Inflammatory macrophage (primary cell): ENCODE results near the gene BHLHE40.

ENCODE experiments used
- DNase-seq, 2 donors: peaks; one replicate each; pipeline ENCODE4 v3.0.0-alpha.2; 2020 to 2022

Gene BHLHE40

DNA sequence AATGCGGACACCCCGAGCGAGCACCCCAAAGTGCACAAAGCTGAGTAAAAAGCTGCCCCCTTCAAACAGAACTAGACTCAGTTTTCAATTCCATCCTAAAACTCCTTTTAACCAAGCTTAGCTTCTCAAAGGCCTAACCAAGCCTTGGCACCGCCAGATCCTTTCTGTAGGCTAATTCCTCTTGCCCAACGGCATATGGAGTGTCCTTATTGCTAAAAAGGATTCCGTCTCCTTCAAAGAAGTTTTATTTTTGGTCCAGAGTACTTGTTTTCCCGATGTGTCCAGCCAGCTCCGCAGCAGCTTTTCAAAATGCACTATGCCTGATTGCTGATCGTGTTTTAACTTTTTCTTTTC lies 5.3 kb downstream of the BHLHE40 start:
- no peak for DNase-seq

DNA sequence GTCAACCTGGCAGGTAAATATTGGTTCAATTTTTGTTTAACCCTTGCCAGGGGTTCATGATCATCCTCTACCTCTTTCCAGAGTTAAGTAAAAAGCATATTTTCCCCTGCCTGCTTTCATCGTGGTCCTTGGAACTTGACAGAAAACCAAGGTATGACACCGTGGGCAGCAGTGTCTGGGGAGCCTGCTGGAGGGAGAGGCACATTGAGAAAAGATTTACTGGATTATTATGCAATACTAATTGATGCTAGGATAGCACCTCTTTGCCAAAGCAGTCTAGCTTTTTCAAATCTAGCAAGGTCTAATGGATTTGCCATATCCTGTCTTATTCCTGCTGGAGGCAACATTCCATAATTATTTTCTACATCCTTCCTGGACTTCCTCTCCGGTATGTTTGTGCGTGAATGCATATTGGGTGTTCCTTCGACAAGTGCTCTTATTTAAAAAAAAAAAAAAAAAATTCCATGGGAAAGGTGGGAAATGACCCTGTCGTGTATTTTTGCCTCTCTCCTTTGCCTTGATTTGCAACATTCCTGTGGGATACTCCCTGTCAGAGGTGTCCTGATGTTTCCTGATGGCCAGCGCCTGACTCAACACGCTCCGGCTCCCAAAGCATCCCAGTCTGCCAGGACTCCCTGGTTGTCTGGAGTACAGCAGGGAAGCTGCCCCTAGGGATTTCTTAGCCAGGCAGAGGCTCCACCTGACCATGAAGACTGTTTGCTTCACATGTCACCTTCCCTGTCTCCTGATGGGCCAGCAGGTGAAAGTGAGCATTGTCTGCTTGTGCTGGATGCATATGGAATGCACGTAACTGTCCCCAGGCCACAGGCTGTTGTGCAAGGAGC lies 6.3 kb downstream of the BHLHE40 start:
- DNase-seq: peak in 1 of 2 donors; percentile 51

DNA sequence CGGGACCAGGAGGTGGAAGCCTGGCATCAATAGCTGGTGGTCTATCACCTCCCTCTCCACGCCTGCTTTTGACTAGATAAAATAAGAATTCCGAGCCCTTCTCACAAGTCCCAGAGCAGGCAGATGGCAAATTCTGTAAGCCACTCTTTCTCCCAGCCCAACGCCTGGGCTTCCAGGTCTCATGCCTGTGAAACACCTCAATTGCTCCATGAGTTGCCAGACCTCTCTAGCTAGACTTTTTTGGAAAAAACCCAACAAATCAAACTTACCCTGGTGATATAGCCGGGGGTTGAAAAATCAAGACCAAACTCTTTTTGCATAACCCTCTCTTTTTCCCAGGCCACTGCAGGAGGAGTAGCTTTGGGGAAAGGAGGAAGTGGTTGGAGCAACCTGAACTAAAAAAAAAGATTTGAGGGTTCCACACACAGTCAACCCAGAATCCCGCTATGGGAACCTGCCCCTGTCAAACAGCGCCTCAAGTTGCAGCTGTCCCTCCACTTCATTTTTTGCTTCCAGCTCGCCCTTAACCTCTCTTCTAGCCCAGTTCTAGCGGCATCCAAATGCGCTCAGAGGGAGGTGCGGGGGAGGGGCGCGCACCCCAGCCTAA lies 7.0 kb downstream of the BHLHE40 start:
- peak in 1 of 2 donors; percentile 49 for DNase-seq

DNA sequence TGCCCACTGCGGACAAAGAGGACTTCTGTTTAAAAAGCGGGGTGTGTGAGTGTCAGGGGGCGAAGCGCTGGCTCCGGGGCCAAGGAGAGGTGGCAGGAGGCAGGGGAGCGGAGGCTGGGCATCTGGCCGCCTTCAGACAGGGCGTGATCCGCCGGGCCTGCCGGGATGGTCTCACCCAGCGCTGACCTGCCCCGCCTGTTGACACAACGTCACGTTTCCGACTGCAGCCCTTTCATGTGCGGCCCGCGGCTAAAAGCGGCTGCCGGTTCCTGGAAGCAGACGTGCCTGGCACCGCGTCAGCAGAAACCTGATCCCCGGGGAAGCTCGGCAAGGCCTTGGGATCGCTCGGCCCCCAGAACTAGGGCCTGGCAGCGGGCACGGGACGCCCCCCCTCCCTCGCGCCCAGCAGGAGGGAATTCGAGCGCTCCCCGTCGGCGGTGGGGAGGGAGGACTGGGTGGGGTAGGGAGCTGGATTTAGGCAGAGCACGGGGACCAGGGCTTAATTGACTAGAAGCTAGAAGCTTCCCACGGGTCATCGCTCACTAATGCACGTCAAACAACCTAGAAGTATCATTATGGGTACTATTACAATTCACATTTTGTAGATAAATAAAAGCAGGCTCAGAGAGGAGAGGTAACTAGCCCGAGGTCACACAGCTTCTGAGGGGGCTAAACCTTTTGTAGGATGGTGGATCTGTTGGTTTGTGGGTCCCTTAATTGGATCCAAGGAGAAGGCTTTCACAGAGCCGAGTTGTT lies 7.7 kb downstream of the BHLHE40 start:
- peak; percentile 85 to 92 for DNase-seq

DNA sequence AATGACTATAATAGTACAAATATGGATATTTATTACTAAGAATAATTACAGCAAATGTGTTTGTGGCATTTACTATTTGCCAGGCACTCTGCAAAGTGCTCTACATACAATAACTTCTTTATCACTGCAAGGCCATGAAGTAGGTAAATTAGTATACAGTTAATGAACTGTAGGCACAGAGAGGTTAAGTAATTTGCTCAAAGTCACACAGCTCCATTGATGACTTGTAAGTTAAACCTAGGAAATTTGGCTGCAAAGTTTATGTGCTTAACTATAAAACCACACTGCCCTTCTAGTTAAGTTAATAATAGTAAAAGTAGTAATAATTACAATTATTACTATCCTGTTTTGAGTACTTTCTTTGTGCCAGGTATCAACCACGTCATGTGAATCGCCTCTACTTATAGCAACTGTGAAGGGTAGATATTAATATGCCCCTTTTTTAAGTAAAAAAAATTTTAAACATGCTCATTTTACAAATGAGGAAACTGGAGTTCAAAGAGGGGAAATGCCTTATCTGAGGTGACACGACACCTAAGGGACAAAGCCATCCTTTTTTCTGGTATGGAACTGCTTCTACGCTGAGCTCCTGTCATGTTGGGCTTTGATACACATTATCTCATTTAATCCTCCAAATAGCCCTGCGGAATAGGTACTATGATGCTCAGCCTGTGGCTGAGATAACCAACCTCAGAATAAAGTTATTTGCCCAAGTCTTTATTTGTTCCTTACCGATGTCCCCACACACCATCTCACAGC lies 8.5 kb downstream of the BHLHE40 start:
- no peak for DNase-seq

DNA sequence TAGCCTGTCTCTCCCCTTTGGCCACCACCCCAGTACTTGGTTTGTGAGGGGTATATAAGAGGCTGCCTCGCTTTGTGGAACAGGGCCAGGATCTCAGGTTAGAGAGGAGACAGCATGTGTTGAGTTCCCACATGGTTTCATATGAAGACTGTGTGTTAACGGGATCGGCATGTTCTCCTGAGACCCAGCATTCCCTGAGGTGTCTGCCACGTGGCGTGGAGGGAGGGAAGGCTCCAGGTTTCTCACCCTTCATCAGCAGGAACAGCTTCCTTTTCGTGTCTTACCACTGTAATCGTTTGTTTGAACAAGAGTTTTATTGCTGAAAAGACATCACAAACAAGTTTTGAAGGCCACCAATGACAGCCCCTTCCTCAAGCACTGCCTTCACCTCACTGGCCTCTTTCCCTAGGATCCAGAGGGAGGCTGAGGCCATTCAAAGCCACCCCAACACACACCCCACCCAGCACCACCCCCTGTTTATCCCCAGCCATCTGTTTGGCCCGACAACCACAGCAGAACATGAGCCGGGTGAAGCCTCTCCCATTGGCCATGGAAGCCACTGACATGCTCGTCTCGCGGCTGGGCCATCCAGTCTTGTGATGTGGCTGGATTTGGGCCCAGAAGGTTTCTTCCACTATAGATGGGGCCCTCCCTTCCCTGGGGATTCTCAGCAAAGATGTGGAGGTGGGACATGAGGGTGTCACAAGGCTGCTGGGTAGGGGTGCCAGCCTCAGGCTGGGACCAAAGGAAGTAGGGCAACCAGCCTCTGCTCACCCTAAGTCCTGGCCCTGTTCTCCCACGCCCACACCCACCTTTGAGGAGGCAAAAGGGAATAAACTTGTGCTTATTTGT lies 10.0 kb downstream of the BHLHE40 start:
- DNase-seq: peak; percentile 70 to 89

DNA sequence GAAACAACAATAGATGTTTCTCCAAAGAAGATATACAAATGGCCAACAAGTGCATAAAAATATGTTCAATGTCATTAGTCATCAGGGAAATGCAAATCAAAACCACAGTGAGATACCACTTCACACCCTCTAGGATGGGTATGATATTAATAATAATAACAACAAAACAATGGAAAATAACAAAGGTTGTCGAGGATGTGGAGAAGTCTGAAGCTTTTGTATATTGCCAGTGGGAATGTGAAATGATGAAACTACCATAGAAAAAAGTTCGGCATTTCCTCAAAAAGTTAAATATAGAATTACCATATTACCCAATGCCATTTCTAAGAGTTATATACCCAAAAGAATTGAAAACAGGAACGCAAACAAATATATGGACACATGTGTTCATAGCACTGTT lies 10.8 kb downstream of the BHLHE40 start:
- DNase-seq: peak; percentile 64 to 89

DNA sequence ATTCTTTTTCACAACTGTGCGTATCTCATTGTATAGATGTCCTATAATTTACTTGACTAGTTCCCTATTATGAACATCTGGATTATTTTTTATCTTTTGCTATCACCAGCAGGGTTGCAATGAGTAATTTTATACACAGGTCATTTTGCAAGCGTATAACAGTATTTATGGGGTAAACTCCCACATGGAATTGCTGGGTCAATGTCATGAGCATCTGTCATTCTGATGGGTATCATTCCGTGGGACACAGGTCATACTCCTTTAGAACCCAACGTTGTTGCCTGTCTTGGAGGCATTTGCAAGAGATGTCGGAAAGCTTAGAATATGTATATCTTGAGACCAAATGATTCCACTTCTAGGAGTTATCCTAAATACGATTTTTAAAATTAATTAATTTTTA lies 12.9 kb downstream of the BHLHE40 start:
- no peak for DNase-seq

DNA sequence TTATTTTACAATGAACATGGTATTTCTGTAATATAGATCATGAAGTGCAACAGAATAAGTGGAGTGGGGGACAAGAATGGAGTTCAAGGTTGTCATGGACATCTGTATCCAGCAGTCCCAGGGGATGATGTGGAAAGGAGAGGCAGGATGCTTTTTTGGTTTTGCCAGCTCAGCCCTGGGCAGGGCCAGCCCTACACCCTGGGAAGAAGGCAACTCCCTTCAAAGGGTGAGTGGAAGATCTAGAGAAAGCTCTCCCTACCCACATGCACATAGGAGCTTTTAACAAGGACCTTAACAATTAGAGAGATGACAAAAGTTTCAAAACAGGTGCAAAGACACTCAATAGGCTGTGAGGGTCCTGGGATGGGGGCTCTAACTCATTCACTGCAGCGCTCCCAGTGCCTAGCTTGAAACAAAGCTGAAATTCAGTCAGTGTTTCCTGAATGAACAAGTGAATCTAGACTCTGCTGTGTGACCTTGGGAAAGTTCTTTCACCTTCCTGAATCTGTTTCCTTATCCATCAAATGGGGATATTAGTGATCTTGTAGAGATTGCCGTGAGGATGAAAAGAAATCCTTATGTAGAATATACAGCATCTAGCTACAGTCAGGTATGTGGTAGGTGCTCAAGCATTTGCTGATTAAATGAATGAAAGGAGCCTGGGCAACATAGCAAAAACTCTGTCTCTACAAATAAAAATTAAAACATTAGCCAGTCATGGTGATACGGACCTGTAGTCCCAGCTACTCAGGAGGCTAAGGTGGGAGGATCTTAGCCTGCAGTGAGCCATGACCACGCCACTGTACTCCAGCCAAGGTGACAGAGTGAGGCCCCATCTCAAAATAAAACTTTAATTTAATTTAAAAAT lies 14.3 kb downstream of the BHLHE40 start:
- DNase-seq: no peak

DNA sequence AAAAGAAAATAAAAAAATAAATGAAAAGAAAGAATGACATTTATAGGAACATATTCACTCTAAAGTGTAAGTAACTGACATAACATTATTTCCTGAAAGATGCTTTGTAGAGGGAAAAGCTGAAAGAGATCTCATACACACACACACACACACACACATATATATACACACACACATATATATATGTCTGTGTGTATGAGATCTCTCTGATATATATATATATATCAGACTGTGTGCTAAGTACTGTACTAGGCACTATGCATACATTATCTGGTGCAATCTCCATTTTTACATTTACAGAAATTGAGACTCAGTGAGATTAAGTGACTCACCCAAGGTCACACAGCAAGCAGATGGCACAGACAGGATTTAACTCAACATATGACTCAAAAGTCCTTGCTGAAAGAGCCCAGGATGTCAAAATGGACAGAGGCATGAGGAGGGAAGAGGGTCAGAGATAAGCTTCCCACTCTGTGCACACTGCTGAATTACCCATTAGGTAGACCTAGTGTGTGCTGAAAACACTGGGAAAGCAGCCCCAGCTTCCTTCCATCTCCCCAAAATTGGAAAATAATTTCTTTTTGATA lies 15.0 kb downstream of the BHLHE40 start:
- peak; percentile 76 to 85 for DNase-seq

DNA sequence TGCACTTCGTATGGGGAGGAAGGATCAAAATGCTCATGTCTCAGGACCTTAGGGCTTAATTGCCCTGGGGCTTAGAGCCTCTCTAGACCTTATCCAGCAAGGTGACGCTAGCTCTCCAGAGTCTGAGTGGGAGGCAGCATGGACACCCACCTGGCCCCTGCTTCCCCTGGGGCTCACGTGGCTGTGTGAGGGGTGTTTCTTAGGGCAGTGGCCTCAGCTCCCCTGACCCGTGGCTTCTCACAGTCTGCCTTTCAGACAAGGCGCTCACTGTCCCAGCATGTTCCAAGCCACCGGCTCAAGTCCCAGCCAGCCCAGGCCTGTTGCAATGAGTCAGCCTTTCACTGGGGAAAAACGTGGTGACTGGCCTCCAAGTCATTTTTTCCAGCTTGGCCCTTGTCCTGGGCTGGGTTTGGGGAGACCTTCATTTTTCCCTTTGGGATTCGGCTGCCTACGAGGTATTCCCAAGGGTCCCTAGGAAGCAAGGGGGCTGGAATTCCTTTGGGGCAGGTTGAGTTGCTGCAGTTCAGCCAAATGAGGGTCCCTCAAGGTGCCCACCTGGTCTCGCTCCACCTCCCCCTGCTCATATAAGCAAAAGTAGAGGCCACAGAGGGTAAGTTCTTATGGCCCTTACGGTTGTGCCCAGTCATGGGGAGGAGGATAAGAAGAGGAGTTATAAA lies 15.7 kb downstream of the BHLHE40 start:
- peak in 1 of 2 donors; percentile 75 for DNase-seq

DNA sequence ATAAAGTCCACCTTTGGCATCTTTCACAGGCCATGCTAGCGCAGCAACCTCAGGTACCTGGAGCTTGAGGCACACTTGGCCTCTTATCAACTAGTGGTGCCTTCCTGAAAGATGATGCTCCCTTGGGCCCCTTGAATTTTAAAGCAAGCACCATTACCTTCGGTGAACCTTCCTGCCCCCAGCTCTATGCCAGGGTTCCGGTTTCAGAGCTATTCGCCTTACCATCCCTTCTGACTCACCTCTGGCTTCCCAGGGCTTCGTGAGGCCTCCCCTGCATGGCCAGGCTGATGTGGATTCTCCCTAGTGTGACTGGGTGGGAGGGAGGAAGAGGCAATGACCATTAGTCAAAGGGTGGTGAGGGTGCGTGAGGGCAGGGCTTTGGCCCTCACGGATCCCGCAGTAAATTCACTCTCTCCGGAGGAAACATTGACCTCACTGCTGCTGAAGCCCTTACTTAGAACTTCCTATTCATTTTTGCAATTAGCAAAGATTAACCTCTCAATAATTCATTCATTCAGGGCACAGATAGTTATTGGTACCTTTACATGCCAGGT lies 16.3 kb downstream of the BHLHE40 start:
- peak; percentile 59 to 93 for DNase-seq

DNA sequence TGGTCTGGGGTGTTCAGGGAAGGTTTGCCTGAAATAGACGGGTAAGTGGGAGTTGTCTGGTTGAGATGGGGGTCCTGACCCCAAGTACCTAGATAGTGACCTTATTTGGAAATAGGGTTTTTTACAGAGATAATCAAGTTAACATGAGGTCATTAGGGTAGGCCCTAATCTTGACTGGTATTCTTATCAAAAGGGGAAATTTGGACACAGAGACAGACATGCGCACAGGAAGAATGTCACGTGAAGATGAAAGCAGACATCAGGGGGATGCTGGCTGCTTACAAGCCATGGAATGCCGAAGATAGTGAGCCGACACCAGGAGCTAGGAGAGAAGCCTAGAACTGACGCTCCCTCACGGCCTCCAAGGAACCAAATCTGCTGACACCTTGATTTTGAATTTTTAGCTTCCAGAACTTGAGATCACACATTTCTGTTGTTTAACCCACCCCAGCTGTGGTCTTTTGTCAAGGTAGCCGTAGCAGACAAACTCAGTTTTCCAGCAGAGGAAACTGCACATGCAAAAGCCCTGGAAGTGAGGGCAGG lies 17.1 kb downstream of the BHLHE40 start:
- peak in 1 of 2 donors; percentile 38 for DNase-seq

DNA sequence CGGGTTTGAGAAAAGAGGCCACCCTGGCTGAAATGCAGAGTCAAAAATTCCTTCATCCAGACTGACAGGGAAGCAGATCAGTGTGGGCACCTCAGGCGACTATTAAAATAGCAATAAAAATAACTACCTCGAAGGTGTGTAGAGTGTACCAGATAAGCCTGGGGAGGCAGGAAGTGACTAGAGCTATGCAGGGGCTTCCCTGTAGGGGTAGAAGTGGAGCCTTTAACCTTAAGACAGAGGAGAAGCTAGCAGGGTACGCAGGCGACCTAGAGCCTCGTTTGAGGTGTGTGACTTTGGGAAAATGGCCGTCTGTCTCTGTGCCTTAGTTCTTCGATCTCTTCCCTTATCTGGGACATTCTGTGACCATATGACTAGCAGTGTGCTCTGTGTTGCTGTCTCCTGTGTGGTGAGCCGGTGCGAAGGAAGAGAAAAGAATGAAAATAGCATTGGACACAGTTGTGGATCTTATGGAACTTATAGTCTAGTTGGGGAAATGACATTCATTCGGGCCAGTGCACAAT lies 17.6 kb downstream of the BHLHE40 start:
- no peak for DNase-seq

DNA sequence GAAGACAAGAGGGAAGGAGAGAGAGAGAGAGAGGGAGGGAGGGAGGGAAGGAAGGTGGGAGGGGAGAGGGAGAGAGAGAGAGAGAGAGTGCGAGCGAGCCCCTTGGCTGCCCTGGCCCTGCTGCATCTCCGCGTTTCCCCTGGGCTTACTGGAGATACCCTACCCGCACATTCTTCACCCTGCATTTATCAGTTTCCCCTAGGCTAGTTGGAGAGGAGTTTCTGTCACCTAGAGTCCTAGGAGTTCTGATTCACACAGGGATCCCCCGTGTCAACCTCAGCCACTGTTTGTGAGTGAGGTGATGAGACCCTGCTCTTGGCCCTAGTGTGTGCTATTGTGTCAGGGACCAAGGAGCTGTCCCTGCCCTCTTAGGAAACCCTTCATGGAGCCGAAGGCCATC lies 18.7 kb downstream of the BHLHE40 start:
- DNase-seq: no peak

DNA sequence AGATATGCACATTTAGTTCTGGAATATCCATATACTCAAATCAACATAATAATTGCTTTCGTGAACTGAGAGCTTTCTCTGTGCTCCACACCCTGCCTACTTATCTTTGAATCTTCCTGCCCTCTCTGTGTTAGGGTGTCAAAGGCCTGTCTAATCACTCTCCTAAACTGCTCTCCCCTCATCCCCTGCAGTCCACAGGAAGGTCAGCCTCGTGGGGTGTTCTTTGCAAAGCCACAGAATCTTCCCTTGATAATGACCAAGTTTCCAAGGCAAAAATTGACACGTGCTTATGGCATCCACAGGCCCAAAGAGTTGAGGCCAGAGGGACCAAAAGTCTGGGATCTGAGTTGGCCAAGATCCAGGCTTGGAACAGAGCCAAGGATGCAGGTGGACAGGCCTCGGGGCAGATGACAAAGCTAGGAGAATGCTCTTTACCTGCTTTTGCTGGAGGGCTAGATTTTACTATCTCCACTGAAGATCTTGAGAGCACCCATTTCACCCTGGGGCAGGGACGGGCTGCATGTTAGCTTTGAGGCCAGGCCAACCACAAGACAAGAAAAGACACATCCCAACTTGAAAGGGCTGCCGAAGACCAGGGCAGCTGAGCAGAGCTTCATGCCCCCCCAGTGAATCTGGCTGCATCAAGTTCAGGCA lies 20.4 kb downstream of the BHLHE40 start:
- no peak for DNase-seq

DNA sequence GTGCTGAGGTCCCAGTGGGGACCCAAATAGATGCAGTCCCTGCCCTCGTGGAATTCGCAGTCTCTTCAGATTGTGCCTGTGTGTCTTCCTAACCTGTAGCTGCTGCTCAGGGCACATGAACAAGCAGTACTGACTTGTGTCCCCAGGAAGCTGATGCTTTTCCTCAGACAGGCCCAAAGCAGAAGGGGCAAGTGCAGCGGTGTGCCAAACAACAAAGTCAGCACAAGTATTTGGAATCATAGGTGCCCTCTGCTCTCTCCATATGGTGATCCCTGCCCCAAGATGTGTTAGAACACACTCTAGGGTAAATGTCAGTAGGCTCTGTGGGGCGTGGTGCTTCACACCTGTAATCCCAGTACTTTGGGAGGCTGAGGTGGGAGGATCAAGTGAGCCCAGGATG lies 21.9 kb downstream of the BHLHE40 start:
- no peak for DNase-seq

DNA sequence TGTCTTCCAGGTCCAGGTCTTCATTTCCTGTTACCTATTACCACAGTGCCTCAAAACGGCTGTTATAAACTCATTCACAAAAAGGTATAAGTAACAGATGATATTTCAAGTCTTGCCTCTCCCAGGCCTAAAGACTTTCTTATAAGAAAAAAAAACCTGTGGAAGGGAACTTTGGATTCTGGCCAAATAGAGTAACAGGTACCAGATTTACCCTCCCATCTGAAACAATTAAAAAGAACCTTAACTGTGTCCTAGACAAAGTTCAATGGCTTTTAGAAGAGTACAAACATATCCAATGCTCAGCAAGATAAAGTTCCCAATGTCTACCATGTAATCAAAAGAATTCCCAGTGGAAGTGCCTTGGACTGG lies 22.6 kb downstream of the BHLHE40 start:
- DNase-seq: no peak
